ENCODE results near the gene PLEKHG5.
"Not testable (repeated sequence)": the region's sequence is repeated elsewhere in the genome, so short reads cannot be mapped to it uniquely, and the experiment has no call there.

The PLEKHG5 gene

GRCh38 chr1:6495041-6495441, 3.6 kb upstream of the PLEKHG5 start:
- TF ChIP-seq FOXK2 (IDR thresholded peaks at IDR 0.05): no peak
- no peak for TF ChIP-seq L3MBTL2 (conservative IDR thresholded peaks at IDR 0.05)
- no peak for TF ChIP-seq PKNOX1 (IDR thresholded peaks at IDR 0.05)
- no peak for TF ChIP-seq CTBP1 (IDR thresholded peaks at IDR 0.05; ENCODE audit: borderline replicate concordance)
- TF ChIP-seq SUZ12 (IDR thresholded peaks at IDR 0.05): no peak
- TF ChIP-seq HDGF (IDR thresholded peaks at IDR 0.05; ENCODE audit: borderline replicate concordance): no peak
- no peak for TF ChIP-seq FOXM1 (IDR thresholded peaks at IDR 0.05; ENCODE audit: borderline replicate concordance)
- TF ChIP-seq FOXA1 (IDR thresholded peaks at IDR 0.05): no peak
- DNase-seq (ENCODE audit: extremely low spot score): no peak
- ChIA-PET CTCF (no interaction called here), POLR2A (no interaction called here)

- POLR2A ChIA-PET: no interaction called here
- TF ChIP-seq BHLHE40 (IDR thresholded peaks at IDR 0.05; ENCODE audit: borderline replicate concordance) (no peak), SUZ12 (IDR thresholded peaks at IDR 0.05) (no peak), TARDBP (IDR thresholded peaks at IDR 0.05) (no peak), FOXM1 (IDR thresholded peaks at IDR 0.05; ENCODE audit: borderline replicate concordance) (no peak), ARNT (IDR thresholded peaks at IDR 0.05) (no peak), L3MBTL2 (conservative IDR thresholded peaks at IDR 0.05) (no peak), NFRKB (IDR thresholded peaks at IDR 0.05) (no peak), HDGF (IDR thresholded peaks at IDR 0.05; ENCODE audit: borderline replicate concordance) (no peak), CTBP1 (IDR thresholded peaks at IDR 0.05; ENCODE audit: borderline replicate concordance) (no peak)
- CTCF ChIA-PET: interaction anchor here (0.7 kb wide), 1 partner anchor 62 kb away, joined by 6 read pairs; no protein-coding TSS in a partner anchor
- DNase-seq (ENCODE audit: extremely low spot score): no peak
These were observed 3.2 kb upstream of the PLEKHG5 start for GRCh38 chr1:6494627-6495026.

GRCh38 chr1:6493834-6494223, 2.4 kb upstream of the PLEKHG5 start:
- DNase-seq (ENCODE audit: extremely low spot score); POLR2A ChIA-PET: not testable (repeated sequence)
- CTCF ChIA-PET: interaction anchor here (0.7 kb wide), 1 partner anchor 62 kb away, joined by 6 read pairs; no protein-coding TSS in a partner anchor

GRCh38 chr1:6491966-6492365, 499 bp upstream of the PLEKHG5 start:
- TF ChIP-seq ZNF384 (IDR thresholded peaks at IDR 0.05): no peak
- TF ChIP-seq FOXA1 (IDR thresholded peaks at IDR 0.05): no peak
- no peak for TF ChIP-seq SP1 (IDR thresholded peaks at IDR 0.05)
- TF ChIP-seq ELF4 (IDR thresholded peaks at IDR 0.05): no peak
- no peak for TF ChIP-seq NFRKB (IDR thresholded peaks at IDR 0.05)
- TF ChIP-seq TARDBP (IDR thresholded peaks at IDR 0.05): no peak
- TF ChIP-seq PKNOX1 (IDR thresholded peaks at IDR 0.05): no peak
- CTCF ChIA-PET: interaction anchor here (1.0 to 2.1 kb wide), 3 partner anchors 54 to 155 kb away, joined by 3 to 7 read pairs (median 4); no protein-coding TSS in a partner anchor
- DNase-seq (ENCODE audit: extremely low spot score): no peak
- POLR2A ChIA-PET: interaction anchor here (1.0 to 2.1 kb wide), 4 partner anchors 10 to 124 kb away, joined by 3 to 6 read pairs (median 5); no protein-coding TSS in a partner anchor

- ChIA-PET CTCF (interaction anchor here (1.0 to 2.2 kb wide), 4 partner anchors 9 to 68 kb away, joined by 3 to 9 read pairs (median 7); no protein-coding TSS in a partner anchor), POLR2A (interaction anchor here (0.6 to 2.1 kb wide), 7 partner anchors 8 to 125 kb away, joined by 3 to 6 read pairs (median 4); partner anchors contain the start of gene HES2)
- TF ChIP-seq PKNOX1 (IDR thresholded peaks at IDR 0.05): no peak
- no peak for TF ChIP-seq FOXA1 (IDR thresholded peaks at IDR 0.05)
- TF ChIP-seq BHLHE40 (IDR thresholded peaks at IDR 0.05; ENCODE audit: borderline replicate concordance): no peak
- no peak for TF ChIP-seq SUZ12 (IDR thresholded peaks at IDR 0.05)
- no peak for TF ChIP-seq TARDBP (IDR thresholded peaks at IDR 0.05)
- TF ChIP-seq ELF4 (IDR thresholded peaks at IDR 0.05): no peak
- no peak for TF ChIP-seq SP1 (IDR thresholded peaks at IDR 0.05)
- no peak for TF ChIP-seq HDGF (IDR thresholded peaks at IDR 0.05; ENCODE audit: borderline replicate concordance)
- TF ChIP-seq L3MBTL2 (conservative IDR thresholded peaks at IDR 0.05): no peak
- no peak for TF ChIP-seq ZNF384 (IDR thresholded peaks at IDR 0.05)
- TF ChIP-seq LEF1 (IDR thresholded peaks at IDR 0.05; ENCODE audit: borderline replicate concordance): no peak
- no peak for TF ChIP-seq FOXK2 (IDR thresholded peaks at IDR 0.05)
- DNase-seq (ENCODE audit: extremely low spot score): no peak
These were observed 402 bp downstream of the PLEKHG5 start for GRCh38 chr1:6491081-6491449.

GRCh38 chr1:6490181-6491080, 1.0 kb downstream of the PLEKHG5 start:
- TF ChIP-seq NFRKB (IDR thresholded peaks at IDR 0.05): no peak
- no peak for TF ChIP-seq SP1 (IDR thresholded peaks at IDR 0.05)
- TF ChIP-seq CTBP1 (IDR thresholded peaks at IDR 0.05; ENCODE audit: borderline replicate concordance): no peak
- TF ChIP-seq TARDBP (IDR thresholded peaks at IDR 0.05): peak; percentile 37; the same call in 1 of the 2 replicates
- no peak for TF ChIP-seq FOXK2 (IDR thresholded peaks at IDR 0.05)
- no peak for TF ChIP-seq FOXA1 (IDR thresholded peaks at IDR 0.05)
- 0 out of 2 replicates have a peak, but pooled peaks have one; percentile 11 for TF ChIP-seq ELF4 (IDR thresholded peaks at IDR 0.05)
- no peak; the same call in 1 of the 2 replicates for TF ChIP-seq BHLHE40 (IDR thresholded peaks at IDR 0.05; ENCODE audit: borderline replicate concordance)
- TF ChIP-seq LEF1 (IDR thresholded peaks at IDR 0.05; ENCODE audit: borderline replicate concordance): no peak
- TF ChIP-seq FOXM1 (IDR thresholded peaks at IDR 0.05; ENCODE audit: borderline replicate concordance): peak; percentile 41; the same call in 1 of the 2 replicates
- no peak for TF ChIP-seq ZNF384 (IDR thresholded peaks at IDR 0.05)
- ChIA-PET POLR2A (interaction anchor here (0.6 to 2.1 kb wide), 8 partner anchors 9 to 126 kb away, joined by 3 to 6 read pairs (median 4); partner anchors contain the start of gene HES2), CTCF (interaction anchor here (0.5 to 2.2 kb wide), 10 partner anchors 9 to 369 kb away, joined by 3 to 9 read pairs (median 3); no protein-coding TSS in a partner anchor)
- peak; percentile 78 for DNase-seq (ENCODE audit: extremely low spot score)

Measured in HEK293T (cell line).